GM12878 (cell line): ENCODE results near the gene NEUROD6. TPM values are rescaled to one million over a fixed set of nuclear protein-coding genes. Genes with fewer than 3 reads are reported as not detected.

ENCODE experiments used
- ATAC-seq: fragments of 200-7000 bp; cut with Tn5 transposase; 3 replicates; pipeline ENCODE4 v1.9.1; 2020; ENCODE audit warnings: mild to moderate bottlenecking, moderate library complexity
- BruUV-seq: library from RNA; stranded (reverse); fragments of 400-500 nt; replicated peaks from 2 replicates; lab custom pipeline; 2021; lab: Mats Ljungman, UMichigan
- CTCF ChIA-PET: fragments of 300-600 bp; sonication (Branson Sonifier 250); formaldehyde crosslinking; extraction: SDS; loops from one replicate; lab custom pipeline; 2021; ENCODE audit warnings: inconsistent platforms; lab: Yijun Ruan, JAX
- POLR2A ChIA-PET: fragments of 350-600 bp; formaldehyde crosslinking; extraction: SDS; loops from one replicate; lab custom pipeline; 2021; ENCODE audit warnings: inconsistent platforms; lab: Charles Lee
- RAD21 ChIA-PET: fragments of 300-600 bp; sonication (Branson Sonifier 250); formaldehyde crosslinking; loops from one replicate; lab custom pipeline; 2023; ENCODE audit warnings: antibody characterized with exemption; ENCODE audit not compliant: unreplicated experiment; lab: Charles Lee
- SMC1A ChIA-PET: fragments of 300-600 bp; sonication (Branson Sonifier 250); formaldehyde crosslinking; loops from one replicate; lab custom pipeline; 2023; ENCODE audit not compliant: unreplicated experiment, uncharacterized antibody; lab: Charles Lee
- DNase-seq: peaks from one replicate; pipeline ENCODE4 v3.0.0-alpha.2; 2011; ENCODE audit warnings: low read depth, low spot score
- FAIRE-seq: peaks from 3 replicates; lab custom pipeline; 2011; peaks lifted over from hg19 to GRCh38; lab: Jason Lieb, UNC
- H2AFZ ChIP-seq: 2 replicates; pipeline ENCODE4 v1.6.0; 2011; ENCODE audit warnings: low read depth, low read length, control low read depth; ENCODE audit not compliant: control insufficient read depth
- H3K27ac ChIP-seq: 2 replicates; pipeline ENCODE4 v1.5.1; 2011; ENCODE audit warnings: control low read depth; ENCODE audit not compliant: control insufficient read depth, insufficient read depth
- H3K27me3 ChIP-seq, 2 experiments: replicated peaks in 1 of 2; 2 replicates each; pipeline versions ENCODE4 v1.6.0 to v1.6.1; 2011; ENCODE audit warnings: low read length in 1 of 2; ENCODE audit not compliant: control insufficient read depth in 2 of 2, insufficient read depth in 2 of 2
- H3K36me3 ChIP-seq, 2 experiments: 2 replicates each; pipeline ENCODE4 v1.5.1; 2011; ENCODE audit warnings: low read length in 1 of 2; ENCODE audit not compliant: control insufficient read depth in 2 of 2, insufficient read depth in 2 of 2
- H3K4me1 ChIP-seq: 2 replicates; pipeline ENCODE4 v1.6.1; 2011; ENCODE audit warnings: mild to moderate bottlenecking, low read length, moderate library complexity, mixed read lengths; ENCODE audit not compliant: control insufficient read depth, insufficient read depth
- H3K4me2 ChIP-seq: 2 replicates; pipeline ENCODE4 v1.6.0; 2011; ENCODE audit warnings: control low read depth; ENCODE audit not compliant: control insufficient read depth, insufficient read depth
- H3K4me3 ChIP-seq: fragments of 200-600 bp; sonication (generic); 2 replicates; pipeline ENCODE4 v1.5.1; 2016
- H3K79me2 ChIP-seq: 2 replicates; pipeline ENCODE4 v1.6.0; 2011; ENCODE audit warnings: low read length; ENCODE audit not compliant: control insufficient read depth, insufficient read depth
- H3K9ac ChIP-seq: 2 replicates; pipeline ENCODE4 v1.8.0; 2011; ENCODE audit warnings: low read length, control low read depth, mixed read lengths; ENCODE audit not compliant: control insufficient read depth, insufficient read depth
- H3K9me3 ChIP-seq: replicated peaks from 3 replicates; pipeline ENCODE4 v1.5.1; 2011; ENCODE audit warnings: mild to moderate bottlenecking, low read length; ENCODE audit not compliant: control insufficient read depth, insufficient read depth
- H4K20me1 ChIP-seq: 2 replicates; pipeline ENCODE4 v1.6.0; 2011; ENCODE audit not compliant: control insufficient read depth, insufficient read depth
- CBFB ChIP-seq: IDR thresholded peaks from 2 replicates; pipeline ENCODE4 v1.6.1; 2016; ENCODE audit warnings: antibody characterized with exemption, low read depth
- IKZF2 ChIP-seq, 2 experiments: fragments of 450-650 bp; IDR thresholded peaks; 2 replicates each; pipeline ENCODE4 v1.6.1; 2017; ENCODE audit warnings: mild to moderate bottlenecking in 2 of 2, moderate library complexity in 2 of 2
- POLR2AphosphoS5 ChIP-seq: IDR thresholded peaks from 2 replicates; pipeline ENCODE4 v1.6.1; 2011; ENCODE audit warnings: mild to moderate bottlenecking, low read length, inconsistent platforms
- RAD21 ChIP-seq: IDR thresholded peaks from 2 replicates; pipeline ENCODE4 v1.6.1; 2011; ENCODE audit warnings: mild to moderate bottlenecking, low read depth, low read length, moderate library complexity; ENCODE audit not compliant: insufficient read depth
- RUNX3 ChIP-seq: IDR thresholded peaks from 2 replicates; pipeline ENCODE4 v1.6.1; 2012; ENCODE audit warnings: low read length, inconsistent platforms
- STAT3 ChIP-seq: IDR thresholded peaks from 2 replicates; pipeline ENCODE4 v1.6.1; 2011; ENCODE audit warnings: low read depth, low read length, improper control_type of control experiment
- SUPT20H ChIP-seq: IDR thresholded peaks from 2 replicates; pipeline ENCODE4 v1.6.1; 2011; ENCODE audit warnings: low read depth, mild to moderate bottlenecking, low read length, moderate library complexity, borderline replicate concordance; ENCODE audit not compliant: control insufficient read depth
- TCF7 ChIP-seq: IDR thresholded peaks from 2 replicates; pipeline ENCODE4 v1.6.1; 2014; ENCODE audit warnings: antibody characterized with exemption, borderline replicate concordance
- WGBS: methylation state at CpG from one replicate; pipeline ENCODE4 v1.1.6; 2016; ENCODE audit warnings: low lambda C conversion rate; ENCODE audit not compliant: insufficient replicate concordance, insufficient coverage; ENCODE audit errors: missing lambda C conversion rate; 5-methylcytosine and 5-hydroxymethylcytosine counted together
- in situ Hi-C: fragments of 300-500 bp; cut with MboI; formaldehyde crosslinking; loops from 9 replicates; pipeline ENCODE4 v1.14.3; 2018; ENCODE audit warnings: mixed read lengths
- intact Hi-C: fragments of 100-400 bp; cut with micrococcal nuclease; formaldehyde crosslinking; loops from one replicate; pipeline ENCODE4 v1.14.2; 2022; ENCODE audit not compliant: unreplicated experiment
- polyA plus RNA-seq, 11 experiments: library from polyadenylated mRNA; depleted of rRNA in 4 of 11; unstranded in 6 of 11; stranded (reverse) in 5 of 11; fragments of >200 nt; fragmentation: Nextera tagmentation in 4 of 11; fragmentation: Illumina TruSeq in 1 of 11; extraction: Ambion mirVana in 4 of 11; extraction: Trizol in 1 of 11; gene quantifications; 1 replicate in 1 of 11; 2 replicates in 10 of 11; pipeline versions ENCODE4 v1.2.1 to v1.2.3, GENCODE V29; 2011 to 2016; ENCODE audit warnings: inconsistent platforms in 2 of 11, missing spikeins in 2 of 11, low read depth in 1 of 11
- total RNA-seq, 4 experiments: library from RNA; depleted of rRNA in 3 of 4; stranded (reverse); fragments of >200 nt in 3 of 4; fragmentation: Illumina TruSeq in 1 of 4; extraction: Trizol in 1 of 4; gene quantifications; 2 replicates each; pipeline versions ENCODE4 v1.2.1 to v1.2.3, GENCODE V29; 2013 to 2021
- TF ChIP-seq, protein P1 (sequence below): fragments of 450-650 bp; IDR thresholded peaks from 2 replicates; pipeline ENCODE4 v1.6.1; 2016; ENCODE audit warnings: mild to moderate bottlenecking

NEUROD6 gene
- total and polyA plus RNA-seq, 10 of the 15 experiments (the other 5 are each of a cell fraction or from before 2014, with no cell fraction given): not detected

DNA sequence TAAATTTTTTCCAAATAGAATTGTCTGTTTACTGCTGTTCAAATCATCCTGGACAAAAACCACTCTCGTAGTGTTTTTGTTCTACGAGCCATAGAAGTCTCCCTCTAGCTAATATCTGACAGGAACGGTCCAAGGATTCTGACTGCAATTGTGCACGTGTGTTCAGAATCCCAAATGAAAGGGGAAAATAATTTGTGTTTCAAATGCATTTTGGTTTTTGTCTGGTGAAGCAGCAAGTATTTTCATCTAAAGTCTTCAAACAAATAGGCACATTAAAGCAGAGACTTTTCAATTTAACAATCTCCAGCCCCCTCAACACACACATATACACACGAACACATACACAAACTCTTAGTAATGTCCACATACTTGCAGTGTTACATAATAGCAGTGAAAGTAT lies 475 bp downstream of the NEUROD6 start:
- no peak for DNase-seq
- Histone ChIP-seq H3K27ac (no peak overlapping the region), H3K4me2 (no peak overlapping the region), H3K27me3 (peaks cover 2 to 6% of the 10 kb centered on the region in 2 experiments; a peak in 2 of 4 replicates), H3K9me3 (no peaks in the 10 kb centered on the region), H4K20me1 (no peaks in the 10 kb centered on the region), H3K36me3 (no peaks in the 10 kb centered on the region), H3K4me1 (no peaks in the 10 kb centered on the region), H2AFZ (no peak overlapping the region), H3K9ac (no peak overlapping the region), H3K79me2 (no peaks in the 10 kb centered on the region), H3K4me3 (no peak overlapping the region)
- BruUV-seq: no TSS peak
- WGBS: 0% methylated on average over 5 of the region's 5 CpGs
- no peak for FAIRE-seq
- intact Hi-C loops (no loop called here), in situ Hi-C loops (no loop called here)
- ATAC-seq: no peak
- SMC1A ChIA-PET: no interaction called here
- CTCF ChIA-PET: no interaction called here
- no peak for TF ChIP-seq RAD21
- TF ChIP-seq, protein P1, sequence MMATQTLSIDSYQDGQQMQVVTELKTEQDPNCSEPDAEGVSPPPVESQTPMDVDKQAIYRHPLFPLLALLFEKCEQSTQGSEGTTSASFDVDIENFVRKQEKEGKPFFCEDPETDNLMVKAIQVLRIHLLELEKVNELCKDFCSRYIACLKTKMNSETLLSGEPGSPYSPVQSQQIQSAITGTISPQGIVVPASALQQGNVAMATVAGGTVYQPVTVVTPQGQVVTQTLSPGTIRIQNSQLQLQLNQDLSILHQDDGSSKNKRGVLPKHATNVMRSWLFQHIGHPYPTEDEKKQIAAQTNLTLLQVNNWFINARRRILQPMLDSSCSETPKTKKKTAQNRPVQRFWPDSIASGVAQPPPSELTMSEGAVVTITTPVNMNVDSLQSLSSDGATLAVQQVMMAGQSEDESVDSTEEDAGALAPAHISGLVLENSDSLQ: no peak
- TF ChIP-seq CBFB: no peak
- TF ChIP-seq TCF7: no peak
- TF ChIP-seq POLR2AphosphoS5: no peak
- no peak for TF ChIP-seq IKZF2 (IDR thresholded peaks at IDR 0.05)
- no peak for TF ChIP-seq RUNX3
- no peak for TF ChIP-seq STAT3
- RAD21 ChIA-PET: no interaction called here
- POLR2A ChIA-PET: no interaction called here

DNA sequence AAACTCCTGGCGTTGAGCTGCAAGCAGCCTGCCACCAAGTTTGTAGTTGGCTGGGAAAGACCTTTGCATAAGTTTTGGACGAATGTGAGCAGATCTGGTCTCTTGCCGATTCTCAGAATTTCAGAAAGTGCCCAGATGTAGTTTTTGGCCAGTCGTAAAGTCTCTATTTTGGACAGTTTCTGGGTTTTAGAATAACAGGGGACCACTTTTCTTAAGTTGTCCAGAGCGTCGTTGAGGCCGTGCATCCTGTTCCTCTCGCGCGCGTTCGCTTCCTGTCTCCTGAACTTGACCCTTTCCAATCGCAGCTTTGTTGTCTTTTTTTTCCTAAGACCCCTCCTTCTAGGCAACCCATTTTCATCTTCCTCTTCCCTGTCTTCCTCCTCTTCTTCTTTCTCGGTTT lies 1.8 kb downstream of the NEUROD6 start:
- H3K9me3 ChIP-seq: no peaks in the 10 kb centered on the region
- H3K27me3 ChIP-seq: peaks cover 2 to 6% of the 10 kb centered on the region in 2 experiments; a peak in 2 of 4 replicates
- 33% methylated on average over 14 of the region's 14 CpGs for whole genome bisulfite sequencing

More for the DNA sequence above, 1.8 kb downstream of the NEUROD6 start:
- RAD21 ChIA-PET: no interaction called here
- H3K9ac ChIP-seq: no peak overlapping the region
- FAIRE-seq (peak; percentile 23), ATAC-seq (no peak), DNase-seq (no peak)
- no peaks in the 10 kb centered on the region for H4K20me1 ChIP-seq
- no peaks in the 10 kb centered on the region for H3K36me3 ChIP-seq
- no peak overlapping the region for H3K4me2 ChIP-seq
- no peak for TF ChIP-seq SUPT20H
- no TSS peak for BruUV-seq
- H3K79me2 ChIP-seq: no peaks in the 10 kb centered on the region
- CTCF ChIA-PET: no interaction called here
- SMC1A ChIA-PET: no interaction called here
- no peaks in the 10 kb centered on the region for H3K4me1 ChIP-seq
- H3K4me3 ChIP-seq: no peak overlapping the region
- H2AFZ ChIP-seq: no peak overlapping the region
- POLR2A ChIA-PET: no interaction called here
- intact Hi-C loops: no loop called here
- no peak overlapping the region for H3K27ac ChIP-seq
- in situ Hi-C loops: no loop called here
